HUDEP-2 (cell line): ENCODE results near the gene FIGNL1.

ENCODE experiments used
- DNase-seq, 76 experiments: peaks; one replicate each; lab custom pipeline; 2025; ENCODE audit not compliant: unreplicated experiment in 76 of 76; lab: John Stamatoyannopoulos, UW

FIGNL1 gene

DNA sequence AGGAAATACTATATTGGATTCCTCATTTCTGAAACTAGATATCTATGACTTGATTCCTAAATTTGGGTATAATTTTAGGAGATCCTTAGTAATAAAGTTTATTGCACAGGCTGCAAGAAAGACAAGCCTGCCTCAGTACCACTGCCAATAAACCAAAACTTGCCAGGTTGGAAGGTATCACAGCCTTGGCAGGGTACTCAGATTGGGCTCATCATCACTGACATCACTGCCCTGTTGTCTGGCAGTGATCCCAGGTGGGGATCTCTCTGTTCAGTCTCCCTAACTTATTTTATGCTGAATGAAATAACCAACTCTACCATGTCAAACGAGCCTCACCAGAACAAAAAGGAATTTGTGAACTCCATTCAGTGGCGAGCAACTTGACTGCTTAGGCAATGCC, 18.8 kb downstream of the FIGNL1 start:
- DNase-seq, result no peak

DNA sequence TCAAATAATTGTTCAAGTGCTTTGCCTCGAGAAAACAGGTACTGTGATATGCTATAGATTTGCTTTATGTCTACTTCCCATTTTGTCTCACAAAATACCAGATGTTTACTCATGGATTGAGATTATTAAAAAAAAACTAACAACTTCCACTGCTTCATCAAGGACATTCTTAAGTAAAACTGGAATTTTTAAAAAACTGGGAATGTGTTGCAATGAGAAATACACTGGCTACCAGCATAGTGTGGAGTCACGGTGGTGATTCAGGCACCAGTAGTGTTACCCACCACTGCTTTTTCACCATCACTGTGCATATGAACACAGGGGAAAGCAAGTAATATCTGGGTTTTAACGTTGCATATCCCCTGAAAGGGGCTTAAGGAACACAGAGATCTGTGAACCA, 21.2 kb downstream of the FIGNL1 start:
- no peak for DNase-seq

DNA sequence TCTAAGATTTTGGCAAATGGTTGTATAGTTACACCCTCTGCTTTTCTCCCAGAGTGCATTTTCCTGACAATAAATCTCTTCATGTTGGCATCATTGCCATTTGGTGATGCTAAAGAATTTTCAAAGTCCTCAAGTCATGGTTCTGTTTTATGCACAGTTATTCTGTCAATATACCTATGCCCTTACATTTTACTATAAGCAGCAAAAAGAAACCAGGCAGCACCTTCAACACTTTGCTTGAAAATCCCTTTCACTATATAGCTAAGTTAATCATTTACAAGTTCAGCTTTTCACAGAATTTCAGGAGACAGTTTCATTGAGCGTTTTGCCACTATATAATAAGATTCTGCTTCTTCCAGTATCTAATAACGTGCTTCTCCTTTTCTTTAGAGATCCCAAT, 22.6 kb downstream of the FIGNL1 start:
- no peak for DNase-seq

DNA sequence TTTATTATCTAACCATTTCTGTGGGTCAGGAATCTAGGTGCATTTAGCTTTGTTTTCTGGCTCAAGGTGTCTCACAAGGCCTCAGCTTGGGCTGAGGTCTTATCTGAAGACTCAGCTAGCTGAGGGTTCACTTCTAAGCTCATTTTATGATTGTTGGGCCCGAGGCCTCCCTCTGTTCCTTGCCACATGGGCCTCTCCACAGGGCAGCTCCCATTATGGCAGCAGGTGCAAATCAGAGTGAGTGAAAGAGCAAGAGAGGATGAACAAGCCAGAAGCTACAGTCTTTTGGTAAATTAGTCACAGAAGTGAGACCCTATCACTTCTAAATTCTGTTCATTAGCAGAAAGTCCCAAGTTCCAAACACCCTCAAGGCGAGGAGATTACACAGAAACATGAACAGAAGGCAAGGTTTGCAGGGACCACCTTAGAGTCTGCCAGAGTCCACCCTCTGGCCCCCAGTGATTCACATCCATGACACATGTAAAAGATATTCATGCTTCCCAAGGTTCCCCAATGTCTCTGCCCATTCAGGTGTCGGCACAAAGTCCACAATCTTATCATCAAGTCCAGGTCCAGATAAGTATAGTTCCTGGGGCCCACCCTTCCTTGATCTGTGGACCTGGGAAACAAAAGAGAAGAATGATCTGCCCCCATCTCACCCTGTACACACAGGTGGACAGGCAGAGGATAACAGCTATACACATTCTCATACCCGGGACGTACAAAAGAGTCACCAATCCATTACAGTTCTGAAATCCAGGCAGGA, 23.7 kb downstream of the FIGNL1 start:
- no peak for DNase-seq

DNA sequence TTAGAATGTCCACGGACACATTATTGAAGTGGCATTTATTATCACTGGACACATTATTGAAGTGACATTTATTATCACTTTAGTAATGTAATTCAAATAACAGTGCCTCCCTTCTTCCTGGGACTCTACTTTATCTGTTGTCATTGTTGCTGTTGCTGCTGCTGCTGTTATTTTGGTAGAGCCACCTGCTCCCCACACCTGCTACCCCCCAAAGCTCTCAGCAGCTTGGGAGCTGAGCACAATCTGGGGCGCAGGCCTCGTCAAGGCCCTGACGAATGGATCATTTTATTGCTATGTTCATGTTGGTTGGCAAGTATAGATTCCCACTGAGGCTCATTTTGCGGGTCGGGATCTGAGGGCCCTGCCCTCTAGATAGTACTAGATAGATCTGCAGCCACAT, 24.8 kb downstream of the FIGNL1 start:
- DNase-seq, result no peak

DNA sequence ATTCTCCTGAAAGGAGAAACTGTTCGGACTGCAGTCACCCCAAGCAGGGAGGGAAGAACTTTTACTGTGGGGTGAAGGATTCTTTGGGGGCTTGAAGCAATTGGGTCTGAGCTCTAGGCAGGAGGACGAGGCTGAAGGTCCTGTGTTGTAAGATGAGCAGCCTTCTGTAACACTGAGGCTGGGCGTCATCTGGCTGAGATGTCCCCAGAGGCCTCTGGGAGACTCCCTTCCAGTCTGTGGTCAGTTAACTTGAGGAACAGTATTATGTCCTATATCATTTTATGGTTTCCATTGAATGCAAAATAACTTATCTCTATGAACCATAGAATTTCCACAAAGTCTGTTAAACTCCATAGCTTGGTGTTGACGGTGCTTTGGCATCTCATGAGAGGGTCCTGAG, 26.3 kb downstream of the FIGNL1 start:
- no peak for DNase-seq

DNA sequence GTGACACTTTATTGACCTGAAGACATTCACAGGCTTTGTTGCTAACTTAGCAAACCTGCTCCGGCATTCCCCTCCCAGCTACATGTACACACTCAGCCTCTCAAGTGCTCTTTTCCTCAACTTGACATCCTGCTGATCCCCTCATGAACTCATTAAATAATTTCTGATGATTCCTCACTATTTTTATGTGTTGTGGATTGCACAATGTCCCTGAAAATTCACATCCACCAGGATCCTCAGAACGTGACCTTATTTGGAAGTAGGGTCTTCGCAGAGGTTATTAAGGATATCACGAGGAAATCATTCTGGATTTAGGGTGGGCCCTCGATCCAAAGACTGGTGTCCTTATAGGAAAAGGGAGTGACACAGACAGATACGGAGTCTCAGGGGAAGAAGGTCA, 27.3 kb downstream of the FIGNL1 start:
- DNase-seq, result no peak

DNA sequence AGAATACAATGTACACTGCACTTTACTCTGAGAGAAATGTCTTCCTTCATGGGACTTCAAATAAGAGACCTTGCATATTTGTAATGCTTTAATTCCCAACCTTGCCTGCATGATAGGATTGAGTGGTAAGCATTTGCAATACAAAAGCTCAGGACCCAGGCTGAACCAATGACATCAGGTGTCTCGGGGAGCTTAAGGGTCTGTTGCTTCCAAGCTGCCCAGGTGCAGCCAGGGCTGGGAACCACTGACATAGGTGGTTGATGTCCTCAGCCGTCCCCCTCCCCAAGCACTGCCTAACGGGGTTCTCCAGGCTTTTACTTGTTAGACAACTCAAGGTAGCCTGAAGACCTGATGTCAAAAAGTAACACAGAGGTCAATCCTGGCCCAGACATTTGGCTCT, 29.1 kb downstream of the FIGNL1 start:
- DNase-seq, result no peak

DNA sequence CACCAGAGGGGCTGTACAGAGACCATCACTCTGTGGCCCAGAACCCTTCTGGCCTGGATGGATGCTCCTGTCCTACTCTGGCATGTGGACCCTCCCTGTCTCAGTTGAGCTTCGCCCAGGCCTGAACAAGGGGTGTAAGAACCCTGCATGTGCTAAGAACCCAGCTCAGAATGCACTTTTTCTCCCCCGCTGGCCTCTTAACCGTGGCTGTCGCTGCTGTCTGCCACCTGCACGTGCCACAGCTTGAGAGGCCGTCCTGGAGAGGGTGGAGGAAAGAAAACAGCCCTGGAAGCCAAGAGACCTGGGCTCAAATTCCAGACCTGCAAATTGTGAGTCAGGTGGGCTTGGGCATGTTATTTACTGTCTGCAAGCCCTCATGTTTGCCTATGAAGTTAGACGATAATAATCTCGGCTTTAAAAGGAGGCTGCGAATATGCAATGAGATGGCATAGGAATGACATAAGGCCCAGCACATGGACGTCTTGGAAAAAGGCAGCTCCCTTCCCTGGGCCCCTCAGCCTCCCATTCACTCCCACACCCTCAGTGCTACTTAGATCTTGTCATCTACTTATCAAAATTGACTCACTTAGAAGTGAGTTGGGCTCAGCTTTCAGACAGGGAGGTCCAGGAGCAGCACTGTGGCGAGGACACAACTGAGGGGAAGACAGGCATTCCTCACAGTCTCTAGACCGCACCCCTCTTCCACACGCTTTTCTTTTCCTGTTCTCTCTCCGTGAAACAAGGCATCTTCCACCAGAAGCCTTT, 31.4 kb downstream of the FIGNL1 start:
- DNase-seq, result peak in 1 of 76 experiments; percentile 8

DNA sequence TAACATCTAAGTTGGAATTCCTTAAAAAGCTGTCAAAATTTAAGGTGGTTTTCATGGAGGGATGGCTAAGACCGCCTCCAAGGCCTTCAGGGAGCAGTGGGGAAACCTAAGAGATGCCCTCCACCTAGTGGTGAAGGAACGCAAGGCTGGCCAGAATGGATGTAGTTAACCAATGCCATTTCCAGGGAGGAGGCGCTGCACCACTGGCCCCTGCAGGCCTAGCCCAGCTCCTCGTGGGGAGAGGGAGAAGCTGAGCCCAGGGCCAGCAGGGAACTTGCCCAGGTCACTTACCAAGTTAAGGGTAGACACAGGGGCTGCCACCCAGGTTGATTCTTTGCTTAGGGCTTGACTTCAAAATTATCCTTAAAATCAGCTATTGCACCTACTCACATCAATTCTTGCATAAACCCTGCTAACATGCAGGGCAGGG, 32.0 kb downstream of the FIGNL1 start:
- peak in 73 of 76 experiments; percentile 10 to 84 (median 68) for DNase-seq

DNA sequence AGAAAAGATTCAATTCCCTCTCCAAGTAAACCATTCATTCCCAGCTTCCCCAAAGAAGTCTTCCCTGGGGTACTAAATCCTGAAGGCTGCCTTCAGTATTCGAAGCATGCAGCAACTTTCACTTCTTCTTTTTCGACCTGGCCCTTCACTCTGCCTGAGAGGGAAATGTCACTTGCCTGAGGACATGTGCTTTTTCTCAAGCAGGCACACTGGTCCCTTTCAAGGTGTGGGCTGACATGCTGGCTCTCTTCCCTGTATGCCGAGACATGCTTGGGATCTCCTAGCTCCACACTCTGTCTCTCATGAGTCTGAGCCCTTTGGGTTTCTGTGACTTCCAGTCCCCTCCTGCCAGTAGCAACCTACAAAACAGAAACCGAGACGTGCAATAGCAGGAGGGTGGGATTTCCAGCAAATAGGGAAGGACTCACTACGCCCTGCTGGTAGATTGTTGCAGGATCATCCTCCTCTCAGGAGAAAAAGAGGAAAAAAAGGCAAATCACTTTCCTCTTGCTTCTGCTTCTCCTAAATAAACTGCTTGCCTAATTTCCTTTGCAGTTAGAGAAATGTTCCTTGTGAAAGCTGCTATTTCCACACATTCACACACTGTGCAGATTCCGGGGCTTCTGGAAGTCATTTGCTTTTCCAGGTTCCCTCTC, 33.5 kb downstream of the FIGNL1 start:
- no peak for DNase-seq

DNA sequence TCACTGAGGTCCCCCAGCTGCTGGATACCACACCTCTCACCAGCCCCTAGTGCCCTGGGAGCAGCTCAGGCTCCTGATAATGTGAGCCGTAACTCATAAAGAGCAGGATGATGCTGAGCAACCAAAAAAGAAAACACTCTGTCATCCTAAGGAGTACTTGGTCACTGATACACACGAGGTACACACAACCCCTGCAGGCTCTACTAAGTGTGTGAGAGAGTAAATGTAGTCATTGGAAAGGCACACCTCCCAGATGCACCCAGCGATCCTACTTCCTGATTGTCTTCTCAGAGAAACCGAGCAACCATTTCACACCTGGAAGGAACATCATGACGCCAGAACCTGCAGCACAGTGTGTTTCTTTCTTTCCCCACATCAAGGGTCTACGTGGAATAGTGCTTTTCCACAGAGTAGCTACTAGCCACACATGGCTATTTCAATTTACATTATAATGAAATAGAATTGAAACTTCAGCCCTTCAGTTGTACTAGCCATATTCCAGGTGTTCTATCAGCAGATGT, 34.2 kb downstream of the FIGNL1 start:
- no peak for DNase-seq

DNA sequence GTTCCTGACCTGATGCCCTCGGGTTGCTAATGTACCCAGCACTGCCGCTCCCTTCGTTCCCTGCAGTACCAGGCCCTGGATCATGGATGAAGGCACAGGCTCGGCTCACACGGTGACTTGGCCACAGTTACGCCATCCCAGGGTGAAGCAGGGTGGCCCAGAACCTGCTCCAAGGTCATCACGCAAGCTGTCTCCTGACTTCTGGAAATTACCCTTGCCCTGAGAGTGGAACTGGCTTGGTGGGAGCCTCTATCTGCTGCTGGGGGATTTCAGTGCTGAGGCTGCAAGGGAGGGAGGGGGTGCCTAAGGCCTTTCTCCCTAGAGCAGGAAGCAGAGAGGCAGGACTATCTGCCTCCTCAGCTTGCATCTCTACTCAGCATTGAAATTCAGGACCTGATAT, 36.6 kb downstream of the FIGNL1 start:
- no peak for DNase-seq

DNA sequence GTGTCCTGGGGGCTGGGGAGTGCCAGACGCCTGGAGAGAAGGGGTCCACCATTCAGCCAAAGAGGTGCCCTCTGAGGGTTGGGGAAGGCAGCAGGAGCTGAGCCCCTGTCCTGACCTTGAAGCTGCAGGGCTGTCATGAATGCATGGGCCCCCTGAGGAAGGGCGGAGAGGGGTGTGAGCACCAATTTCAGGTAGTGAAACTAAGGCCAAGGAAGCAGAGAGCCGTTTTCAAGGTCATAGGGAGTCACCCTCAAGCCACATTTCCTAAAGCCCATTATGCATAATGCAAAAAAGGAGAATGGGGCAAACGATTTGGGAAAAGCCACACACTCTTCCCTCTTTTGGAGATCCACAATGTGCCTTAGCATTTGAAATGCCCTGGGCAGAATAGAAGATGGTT, 37.2 kb downstream of the FIGNL1 start:
- DNase-seq, result no peak

DNA sequence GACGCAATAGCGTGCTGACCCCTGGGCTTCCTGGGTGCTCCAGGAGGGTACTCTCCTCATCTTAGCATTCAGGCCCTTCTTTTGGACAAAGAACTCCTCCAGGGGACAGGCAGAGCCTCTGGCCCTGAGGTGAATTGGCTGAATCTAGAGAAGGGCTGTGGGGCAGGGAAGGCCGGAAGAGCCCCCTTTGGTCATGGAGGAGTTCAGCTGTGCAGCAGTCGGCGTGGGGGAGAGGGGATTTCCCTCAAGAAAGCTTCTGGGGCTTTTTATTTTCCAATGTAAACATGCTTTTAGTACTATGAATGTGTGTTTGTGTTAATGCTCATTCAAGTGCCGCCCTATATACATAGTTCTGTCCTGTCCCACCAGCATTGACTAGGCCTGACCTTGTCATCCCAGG, 38.8 kb downstream of the FIGNL1 start:
- DNase-seq, result no peak

DNA sequence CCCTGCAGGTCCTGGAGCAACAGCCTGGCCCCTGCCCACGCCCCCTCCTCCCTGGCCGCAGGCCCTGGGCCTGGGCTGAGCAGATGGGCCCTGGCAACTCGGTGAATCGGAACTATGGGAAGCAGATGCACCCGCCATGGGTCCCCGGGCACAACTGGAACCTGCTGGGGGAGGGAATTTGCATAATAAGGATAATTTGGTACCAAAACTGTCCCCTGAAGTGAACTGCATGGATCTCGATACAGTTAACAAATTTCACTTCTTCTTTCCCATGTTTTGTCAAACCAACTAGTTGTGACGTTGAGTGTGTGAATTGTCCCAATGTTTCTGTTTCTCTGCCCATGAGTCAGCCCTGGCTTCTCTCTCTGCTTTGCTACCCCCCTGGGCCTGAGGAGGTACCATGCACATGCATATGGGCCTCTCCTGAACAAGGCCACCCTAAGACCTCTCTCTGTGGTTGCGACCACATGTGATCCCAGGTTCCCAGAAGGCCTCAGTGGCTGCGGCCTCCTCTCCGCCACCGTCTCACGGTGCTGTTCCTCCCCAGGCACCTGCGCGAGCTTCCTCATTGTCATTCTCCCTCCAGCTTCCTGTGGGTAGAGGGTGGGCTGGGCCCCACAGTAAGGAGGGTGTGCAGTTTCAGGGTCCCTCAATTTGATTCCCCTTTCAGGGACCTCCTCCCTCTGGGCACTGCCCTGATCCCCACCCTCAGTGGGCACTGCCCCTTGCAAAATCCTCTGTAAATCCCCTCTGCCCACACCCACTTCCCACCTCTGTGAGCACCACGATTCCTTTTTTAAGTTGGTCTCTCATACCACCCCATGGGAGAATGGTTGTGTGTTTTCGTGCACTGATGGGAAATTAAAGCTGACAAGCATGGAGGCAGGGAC, 40.0 kb downstream of the FIGNL1 start:
- DNase-seq, result no peak

DNA sequence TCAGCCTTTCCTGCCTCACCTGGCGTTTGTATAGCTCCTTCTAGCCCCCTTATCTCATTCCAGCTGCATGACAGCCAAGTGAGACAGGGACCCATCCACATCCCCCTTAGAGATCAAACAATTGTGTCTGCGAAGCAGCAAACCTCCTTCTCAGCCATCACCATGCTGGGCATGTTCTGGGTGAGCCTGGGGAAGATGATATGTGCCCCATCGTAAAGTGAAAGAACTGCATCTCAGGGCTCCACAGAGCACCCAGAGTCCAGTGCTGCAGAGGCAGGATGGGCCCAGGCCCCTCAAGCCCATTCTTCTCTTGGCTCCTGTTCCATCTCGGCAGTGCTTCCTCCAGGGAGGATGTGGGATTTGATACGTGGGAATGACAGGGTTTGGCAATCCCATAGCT, 43.2 kb downstream of the FIGNL1 start:
- DNase-seq, result no peak

DNA sequence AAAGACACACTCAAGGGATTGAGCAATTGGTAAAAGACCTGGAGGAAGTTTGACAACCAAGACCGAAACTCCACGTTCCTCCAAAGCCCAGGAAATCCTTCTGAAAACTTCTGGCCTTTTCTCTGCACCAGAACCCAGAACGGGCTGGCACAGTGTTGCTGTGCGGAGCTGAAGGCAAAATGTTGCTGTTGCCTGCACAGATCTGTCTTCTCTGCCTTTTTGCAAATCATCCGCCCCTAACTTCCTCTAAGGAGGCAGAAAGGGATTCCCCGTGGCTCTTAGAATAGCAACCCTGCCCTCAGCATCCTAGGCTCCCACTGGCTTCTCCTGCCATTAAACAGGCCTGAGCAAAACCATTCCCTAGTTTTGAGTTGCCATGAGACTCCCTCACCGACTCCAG, 44.9 kb downstream of the FIGNL1 start:
- no peak for DNase-seq

DNA sequence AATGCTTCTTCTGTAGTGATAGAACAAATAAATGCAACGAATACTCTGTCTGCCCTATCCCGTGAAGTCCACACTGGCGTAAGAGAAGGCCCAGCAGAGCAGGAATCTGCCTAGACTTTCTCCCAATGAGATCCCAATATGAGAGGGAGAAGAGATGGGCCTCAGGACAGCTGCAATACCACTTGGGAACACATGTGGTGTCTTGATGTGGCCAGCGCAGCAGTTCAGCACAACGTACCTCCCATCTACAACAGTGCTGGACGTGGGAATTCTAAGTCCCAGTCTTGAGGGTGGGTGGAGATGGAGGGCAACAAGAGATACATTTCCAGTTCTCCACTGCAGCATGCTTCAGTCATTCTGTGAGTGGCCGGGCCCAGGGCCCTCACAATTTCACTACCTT, 45.8 kb downstream of the FIGNL1 start:
- DNase-seq, result no peak

DNA sequence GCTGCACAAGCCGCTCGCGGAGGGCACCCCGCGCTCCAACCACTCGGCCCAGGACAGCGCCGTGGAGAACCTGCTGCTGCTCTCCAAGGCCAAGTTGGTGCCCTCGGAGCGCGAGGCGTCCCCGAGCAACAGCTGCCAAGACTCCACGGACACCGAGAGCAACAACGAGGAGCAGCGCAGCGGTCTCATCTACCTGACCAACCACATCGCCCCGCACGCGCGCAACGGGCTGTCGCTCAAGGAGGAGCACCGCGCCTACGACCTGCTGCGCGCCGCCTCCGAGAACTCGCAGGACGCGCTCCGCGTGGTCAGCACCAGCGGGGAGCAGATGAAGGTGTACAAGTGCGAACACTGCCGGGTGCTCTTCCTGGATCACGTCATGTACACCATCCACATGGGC, 50.0 kb downstream of the FIGNL1 start:
- no peak for DNase-seq

DNA sequence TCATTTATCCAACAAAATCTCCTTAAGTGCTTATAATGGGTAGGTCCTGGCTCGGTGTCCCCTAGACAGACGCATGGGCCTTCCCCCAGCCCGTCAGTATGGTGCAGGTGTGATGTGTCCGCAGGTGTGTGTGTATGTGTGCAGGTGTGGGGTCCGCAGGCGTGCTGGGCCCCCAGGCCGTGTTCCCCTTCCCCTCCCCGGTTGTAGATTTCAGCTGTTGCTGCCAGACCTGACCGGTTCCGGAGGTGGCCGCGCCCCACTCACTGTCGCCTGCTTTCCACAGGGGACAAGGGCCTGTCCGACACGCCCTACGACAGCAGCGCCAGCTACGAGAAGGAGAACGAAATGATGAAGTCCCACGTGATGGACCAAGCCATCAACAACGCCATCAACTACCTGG, 50.5 kb downstream of the FIGNL1 start:
- no peak for DNase-seq
